Mesenteric fat pad (tissue), 1 donor: Measurements from ENCODE around the gene LMF1. TPM values are rescaled to one million over a fixed set of nuclear protein-coding genes. Genes with fewer than 3 reads are reported as not detected.
A peak's percentile ranks its signal among the peaks of the same experiment; 100 is the strongest.

Source experiments
- DNase-seq: peaks from one replicate; pipeline ENCODE4 v3.0.0-alpha.2; 2020; ENCODE audit warnings: low spot score
- long read RNA-seq: library from polyadenylated mRNA; unstranded; transcript quantifications from one replicate; pipeline ENCODE4 v2.0.0, GENCODE V29; 2020
- total RNA-seq: library from RNA; stranded (reverse); fragmentation: NEBNext Ultra II Directional; extraction: Animal tissue kit (Norgen Biotek cat#: 25700); gene quantifications from one replicate; pipeline ENCODE4 v1.2.1, GENCODE V29; 2021
- donor health status: DM: yes; HTN: yes; CAD: no.

The LMF1 gene
- total RNA-seq, result 16.0 TPM
- long read RNA-seq, partial matches to known transcripts, result 2 of 9 reads
- long read RNA-seq, other reads (novel, unspliced or antisense), result 5 of 9 reads

DNA sequence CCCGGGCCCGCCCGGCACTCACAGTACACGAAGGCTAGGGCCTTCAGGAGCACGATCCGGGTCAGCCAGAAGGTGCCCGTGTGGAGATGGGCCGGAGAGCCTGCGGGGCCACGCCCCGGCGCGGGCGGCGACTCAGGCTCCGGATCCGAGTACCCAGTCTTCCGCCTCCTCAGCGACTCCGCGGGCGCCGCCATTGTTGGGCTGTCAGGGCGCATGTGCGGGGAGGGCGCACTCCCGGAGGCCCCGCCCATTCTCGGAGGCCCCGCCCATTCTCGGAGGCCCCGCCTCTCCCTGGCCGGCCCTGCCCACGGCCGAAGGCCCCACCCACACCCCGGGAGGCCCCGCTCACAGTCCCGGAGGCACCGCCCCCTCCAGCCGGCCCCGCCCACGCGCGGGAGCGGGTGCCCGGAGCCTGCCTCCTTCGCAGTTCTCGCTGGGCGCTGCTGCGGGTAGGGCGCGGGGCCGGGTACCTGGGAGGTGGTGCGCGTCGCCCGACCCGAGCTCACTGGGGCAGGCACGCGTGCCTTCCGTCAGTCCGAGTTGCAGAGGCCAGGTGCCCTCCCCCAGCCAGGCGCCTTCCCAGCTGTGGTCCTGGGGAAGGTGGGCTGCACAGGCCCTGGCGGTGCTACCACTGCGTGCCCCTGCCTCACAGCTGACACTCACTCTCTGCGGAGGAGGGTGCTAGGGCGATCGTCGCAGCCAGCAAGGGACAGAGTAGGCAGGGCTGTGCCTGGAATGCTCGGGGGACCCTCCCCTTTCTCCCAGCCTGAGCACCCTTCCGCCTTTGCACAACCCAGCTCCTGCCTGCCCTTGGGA is at the start of gene LMF1:
Gene LMF1 (minus strand): TSS at position 219 of the 816 bp plus-strand sequence. CDS start 4 bp downstream, at position 215.
- peak; percentile 99 for DNase-seq

DNA sequence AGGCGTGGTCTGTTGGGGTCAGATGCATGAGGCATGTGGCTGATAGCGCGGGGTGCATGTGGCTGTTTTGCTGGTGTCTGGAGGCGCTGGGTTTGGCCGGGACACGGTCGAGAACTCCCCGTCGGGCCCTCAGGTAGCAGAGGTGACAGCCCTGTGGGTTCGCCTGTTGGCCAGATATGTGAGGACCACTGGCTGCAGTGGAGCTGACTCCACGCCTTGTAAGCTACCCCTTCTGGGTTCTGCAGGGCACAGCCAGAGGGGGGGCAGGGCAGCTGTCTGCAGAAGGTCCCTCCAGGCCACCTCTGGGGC is 49.3 kb upstream of the LMF1 start:
- no peak for DNase-seq

- no peak for DNase-seq
These were observed 48.7 kb upstream of the LMF1 start for GRCh38 chr16:1019231-1020090.

GRCh38 chr16:1018447-1019198 is 47.8 kb upstream of the LMF1 start:
- DNase-seq, result no peak

DNA sequence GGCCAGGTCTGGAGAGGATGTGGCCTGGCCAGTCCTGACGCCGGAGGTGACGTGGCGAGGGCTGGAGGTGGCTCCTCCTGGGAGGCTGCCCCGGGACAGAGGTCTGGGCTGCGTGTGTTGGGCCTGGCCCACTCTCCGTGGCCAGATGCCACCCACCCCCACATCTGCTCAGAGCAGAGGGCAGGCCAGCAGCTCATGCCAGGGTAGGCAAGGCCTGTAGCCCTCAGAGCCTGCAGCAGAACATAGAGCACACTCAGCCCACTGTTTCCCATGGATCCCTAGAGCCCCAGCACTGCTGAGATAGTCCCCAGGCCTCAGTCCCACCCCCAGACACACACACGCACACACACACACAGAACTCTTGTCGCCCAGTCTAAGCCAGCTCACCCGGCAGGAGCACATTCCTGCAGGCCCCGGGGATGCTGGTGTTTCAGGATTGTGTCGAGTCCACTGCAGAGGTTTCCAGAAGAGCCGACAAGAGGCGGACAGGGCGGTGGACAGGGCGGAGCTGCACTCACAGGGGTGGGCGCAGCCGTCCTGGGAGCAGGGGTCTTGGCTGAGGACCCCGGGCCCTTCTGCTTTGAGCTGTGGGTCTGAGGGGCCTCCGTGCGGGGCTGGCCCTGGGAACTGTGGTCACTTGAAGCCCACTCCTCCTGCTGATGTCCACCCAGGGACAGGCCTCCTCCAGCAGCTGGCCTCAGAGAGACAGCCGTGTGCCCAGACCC is 44.1 kb upstream of the LMF1 start:
- DNase-seq, result no peak

- no peak for DNase-seq
These were observed 43.4 kb upstream of the LMF1 start for GRCh38 chr16:1014221-1014620.

DNA sequence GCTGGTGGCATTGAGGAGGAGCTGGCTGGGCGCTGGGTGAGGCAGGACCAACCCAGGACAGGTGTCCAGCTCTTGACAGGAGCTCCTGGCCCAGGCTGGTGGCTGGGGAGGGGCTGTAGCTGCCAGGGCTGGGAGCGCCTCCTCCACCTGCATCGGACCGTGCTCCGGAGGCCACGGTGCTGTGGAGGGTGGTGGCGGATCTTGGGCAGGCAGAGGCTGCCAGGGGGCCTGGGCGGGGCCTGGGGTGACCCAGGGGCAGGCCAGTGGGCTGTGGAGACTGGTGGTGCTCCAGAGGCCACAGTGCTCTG is 42.8 kb upstream of the LMF1 start:
- DNase-seq, result no peak

- DNase-seq, result no peak
These were observed 42.2 kb upstream of the LMF1 start for GRCh38 chr16:1012722-1013592.

- DNase-seq, result no peak
These were observed 41.4 kb upstream of the LMF1 start for GRCh38 chr16:1012135-1012534.

DNA sequence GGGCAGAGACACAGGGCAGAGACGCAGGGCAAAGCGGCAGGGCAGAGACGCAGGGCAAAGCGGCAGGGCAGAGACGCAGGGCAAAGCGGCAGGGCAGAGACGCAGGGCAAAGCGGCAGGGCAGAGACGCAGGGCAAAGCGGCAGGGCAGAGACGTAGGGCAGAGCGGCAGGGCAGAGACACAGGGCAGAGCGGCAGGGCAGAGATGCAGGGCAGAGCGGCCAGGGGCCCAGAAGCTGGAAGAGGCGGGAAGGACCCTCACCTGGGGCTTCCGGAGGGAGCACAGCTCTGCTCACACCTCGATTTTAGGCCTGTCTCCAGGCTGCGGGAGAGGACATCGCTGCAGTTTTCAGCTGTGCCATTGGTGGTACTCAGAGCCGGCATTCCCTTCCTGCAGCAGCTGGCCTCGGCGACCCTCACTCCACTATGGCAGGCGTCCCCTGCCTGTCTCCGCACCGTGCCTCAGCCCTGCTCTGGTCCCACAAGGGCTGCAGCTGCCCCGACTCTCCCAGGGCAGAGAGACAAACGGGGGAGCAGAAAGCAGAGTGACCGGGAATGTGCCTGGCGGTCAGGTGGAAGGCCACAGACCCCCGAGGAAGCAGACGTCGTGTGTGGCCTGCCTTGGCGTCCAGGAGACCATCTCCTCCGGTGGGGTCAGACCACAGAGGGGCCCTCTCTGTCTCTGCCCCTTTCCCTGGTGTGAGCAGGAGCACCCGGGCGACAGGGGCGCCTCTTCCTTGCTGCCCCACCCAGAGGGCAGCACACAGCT is 40.7 kb upstream of the LMF1 start:
- DNase-seq, result no peak

DNA sequence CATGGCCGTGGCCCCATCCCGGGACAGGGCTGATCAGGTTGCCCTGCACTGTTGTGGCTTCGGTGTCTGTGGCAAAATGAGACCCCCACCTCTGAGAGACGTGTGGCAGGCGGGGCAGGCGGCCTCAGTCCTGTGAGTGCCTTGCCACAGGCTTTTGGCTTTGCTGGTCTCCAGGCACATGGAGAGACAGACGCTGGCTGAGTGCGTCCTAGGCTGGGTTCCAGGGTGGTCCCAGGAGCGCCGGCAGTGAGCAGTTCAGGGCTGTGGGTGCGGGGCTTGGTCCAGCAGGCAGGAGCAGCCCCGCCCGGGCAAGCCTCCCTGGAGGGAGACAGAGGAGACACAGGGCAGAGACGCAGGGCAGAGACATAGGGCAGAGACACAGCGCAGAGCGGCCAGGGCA is 40.0 kb upstream of the LMF1 start:
- no peak for DNase-seq

DNA sequence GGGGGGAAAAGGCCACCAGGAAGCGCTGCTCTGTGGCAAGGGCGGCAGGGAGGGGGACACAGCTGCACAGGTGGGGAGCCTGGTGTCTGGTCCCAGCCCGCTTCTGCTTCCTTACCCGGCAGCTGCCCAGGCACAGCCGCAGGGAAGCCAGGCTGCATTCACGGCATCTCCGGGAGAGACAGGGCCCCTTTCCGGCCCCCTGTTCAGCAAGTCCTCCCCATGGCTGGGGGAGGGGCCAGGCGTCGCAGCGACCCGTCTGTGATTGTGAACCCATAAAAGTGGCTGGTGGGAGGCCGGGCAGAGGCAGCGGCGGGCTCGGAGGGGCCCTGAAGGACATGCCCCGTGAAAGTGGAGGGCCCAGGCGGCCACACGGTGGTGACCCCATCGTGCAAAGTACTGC is 39.5 kb upstream of the LMF1 start:
- no peak for DNase-seq

- no peak for DNase-seq
These were observed 38.8 kb upstream of the LMF1 start for GRCh38 chr16:1009358-1010150.

GRCh38 chr16:1008085-1008484 is 37.3 kb upstream of the LMF1 start:
- no peak for DNase-seq

DNA sequence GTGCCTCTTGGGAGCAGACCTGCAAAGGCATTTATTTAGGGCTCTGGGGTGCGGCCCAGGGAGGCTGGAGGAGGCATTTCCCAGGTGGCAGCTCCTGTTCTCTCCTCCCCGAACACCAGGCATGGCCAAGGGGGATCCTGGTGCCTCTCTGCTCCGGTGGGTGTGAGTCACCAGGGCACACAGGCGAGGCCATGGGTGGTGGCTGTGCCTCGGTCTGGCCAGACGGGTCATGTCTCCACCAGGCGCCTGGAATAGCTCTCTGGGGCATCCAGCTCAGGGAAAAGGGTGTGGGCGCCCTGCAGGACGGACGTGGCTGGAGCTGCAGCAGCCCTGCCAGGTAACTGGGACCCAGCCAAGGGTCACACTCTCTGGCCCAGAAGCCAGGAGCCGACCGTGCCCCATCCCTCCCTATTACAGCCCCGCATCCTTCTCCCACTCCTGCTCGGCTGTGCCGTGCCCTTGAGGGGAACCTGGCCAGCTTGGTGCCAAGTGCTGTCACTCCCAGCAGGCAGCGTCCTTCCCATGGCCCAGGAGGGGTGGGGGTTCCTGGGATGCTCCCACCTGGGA is 36.6 kb upstream of the LMF1 start:
- DNase-seq, result no peak

- no peak for DNase-seq
These were observed 36.0 kb upstream of the LMF1 start for GRCh38 chr16:1006781-1007180.

- no peak for DNase-seq
These were observed 34.5 kb upstream of the LMF1 start for GRCh38 chr16:1005286-1005685.
